ENCODE data around the gene OR10G8. TPM values are rescaled to one million over a fixed set of nuclear protein-coding genes. Genes with fewer than 3 reads are reported as not detected.

OR10G8 gene
- total RNA-seq, 4 donors from 2014 or later, result not detected

- H3K4me1 ChIP-seq, result peaks cover 14% of the 10 kb centered on the region
- no peak for TF ChIP-seq POLR2A (IDR thresholded peaks at IDR 0.05)
- no peak for TF ChIP-seq CTCF (IDR thresholded peaks at IDR 0.05)
- TF ChIP-seq POLR2AphosphoS5 (IDR thresholded peaks at IDR 0.05), result no peak
- TF ChIP-seq EP300 (IDR thresholded peaks at IDR 0.05), result no peak
- no peaks in the 10 kb centered on the region for H3K36me3 ChIP-seq
- peaks cover 16% of the 10 kb centered on the region for H3K27me3 ChIP-seq
- H3K27ac ChIP-seq, result peak overlapping the region; percentile 57
- no peak overlapping the region for H3K4me3 ChIP-seq
- 75% methylated on average over 8 of the region's 8 CpGs for WGBS
- no peak for DNase-seq (ENCODE audit: low spot score in 2 of 2)
- H3K9me3 ChIP-seq, result no peaks in the 10 kb centered on the region
Measured at GRCh38 chr11:124079631-124080326, 53.2 kb downstream of the OR10G8 start.

Other genes with a start within 250 kb of the OR10G8 start
- not detected for gene OR6M1, start 220.4 kb upstream of the OR10G8 start, total RNA-seq
- not detected for gene TMEM225, start 141.1 kb upstream of the OR10G8 start, total RNA-seq
- not detected for gene OR8D4, start 124.6 kb upstream of the OR10G8 start, total RNA-seq
- not detected for gene OR4D5, start 87.2 kb upstream of the OR10G8 start, total RNA-seq
- not detected for gene OR6T1, start 83.0 kb upstream of the OR10G8 start, total RNA-seq
- gene OR10S1, start 49.0 kb upstream of the OR10G8 start, total RNA-seq, result not detected
- gene OR10G6, start 31.6 kb upstream of the OR10G8 start, total RNA-seq, result not detected
- gene OR10G4, start 13.8 kb upstream of the OR10G8 start, total RNA-seq, result not detected
- not detected for gene OR10G9, start 3.8 kb upstream of the OR10G8 start, total RNA-seq
- gene OR10G7, start 14.5 kb downstream of the OR10G8 start, total RNA-seq, result not detected
- 10 to 100 TPM; 22.9 to 27.6 (median 26.4) TPM for gene VWA5A, start 88.7 kb downstream of the OR10G8 start, total RNA-seq
- gene OR10D3, start 156.5 kb downstream of the OR10G8 start, total RNA-seq, result not detected
- not detected for gene OR8G1, start 214.3 kb downstream of the OR10G8 start, total RNA-seq
- gene OR8G5, start 229.6 kb downstream of the OR10G8 start, total RNA-seq, result not detected